Neural progenitor cell (in vitro differentiated cells): ENCODE data around the gene TGFB1. TPM values are rescaled to one million over a fixed set of nuclear protein-coding genes. Genes with fewer than 3 reads are reported as not detected.

Experiments
- DNase-seq: peaks from one replicate; pipeline ENCODE4 v3.0.0-alpha.2; 2016; ENCODE audit warnings: low spot score
- H2AFZ ChIP-seq: fragments of 200-600 bp; sonication (generic); replicated peaks from 2 replicates; pipeline ENCODE4 v1.6.1; 2016; ENCODE audit warnings: antibody characterized with exemption
- H3F3A ChIP-seq: fragments of 200-600 bp; sonication (generic); 2 replicates; pipeline ENCODE4 v1.6.1; 2016; ENCODE audit warnings: antibody characterized with exemption, low read depth
- H3K27ac ChIP-seq: fragments of 200-600 bp; sonication (generic); 2 replicates; pipeline ENCODE4 v1.5.1; 2016; ENCODE audit warnings: mild to moderate bottlenecking
- H3K27me3 ChIP-seq: fragments of 200-600 bp; sonication (generic); 2 replicates; pipeline ENCODE4 v1.6.1; 2016; ENCODE audit warnings: mild to moderate bottlenecking, moderate library complexity
- H3K36me3 ChIP-seq: fragments of 200-600 bp; sonication (generic); 2 replicates; pipeline ENCODE4 v1.5.1; 2016
- H3K4me1 ChIP-seq: fragments of 200-600 bp; sonication (generic); 2 replicates; pipeline ENCODE4 v1.6.1; 2016; ENCODE audit warnings: mixed run types
- H3K4me2 ChIP-seq: fragments of 200-600 bp; sonication (generic); 2 replicates; pipeline ENCODE4 v1.6.1; 2016
- H3K4me3 ChIP-seq: fragments of 200-600 bp; sonication (generic); 2 replicates; pipeline ENCODE4 v1.5.1; 2016
- H3K79me2 ChIP-seq: fragments of 200-600 bp; sonication (generic); 2 replicates; pipeline ENCODE4 v1.6.1; 2016; ENCODE audit warnings: low read depth
- H3K9ac ChIP-seq: fragments of 200-600 bp; sonication (generic); 2 replicates; pipeline ENCODE4 v1.6.1; 2016
- H3K9me3 ChIP-seq: fragments of 200-600 bp; sonication (generic); 2 replicates; pipeline ENCODE4 v1.5.1; 2016; ENCODE audit warnings: low read depth
- H4K20me1 ChIP-seq: fragments of 200-600 bp; sonication (generic); 2 replicates; pipeline ENCODE4 v1.6.1; 2016; ENCODE audit warnings: low read depth
- H3K27ac Mint-ChIP-seq: 3 replicates; pipeline ENCODE4 v1.8.0; 2021; ENCODE audit warnings: mixed read lengths
- H3K27me3 Mint-ChIP-seq: 2 replicates; pipeline ENCODE4 v1.8.0; 2022; ENCODE audit warnings: low read depth, mild to moderate bottlenecking, inconsistent platforms, moderate library complexity, mixed read lengths; ENCODE audit not compliant: insufficient read depth
- H3K36me3 Mint-ChIP-seq: 3 replicates; pipeline ENCODE4 v1.8.0; 2021; ENCODE audit warnings: mixed read lengths
- H3K4me1 Mint-ChIP-seq: 3 replicates; pipeline ENCODE4 v1.8.0; 2021; ENCODE audit warnings: mixed read lengths
- H3K4me3 Mint-ChIP-seq: 3 replicates; pipeline ENCODE4 v1.8.0; 2021; ENCODE audit warnings: mild to moderate bottlenecking, moderate library complexity, mixed read lengths
- H3K9me3 Mint-ChIP-seq: 3 replicates; pipeline ENCODE4 v1.8.0; 2020; ENCODE audit warnings: mixed read lengths
- EZH2 ChIP-seq: fragments of 200-600 bp; sonication (generic); IDR thresholded peaks from 2 replicates; pipeline ENCODE4 v1.6.1; 2017; ENCODE audit warnings: antibody characterized with exemption, mild to moderate bottlenecking, moderate library complexity
- EZH2phosphoT487 ChIP-seq: fragments of 200-600 bp; sonication (generic); IDR thresholded peaks from 2 replicates; pipeline ENCODE4 v1.6.1; 2017; ENCODE audit warnings: antibody characterized with exemption
- total RNA-seq: library from RNA; depleted of rRNA; stranded (reverse); fragments of >200 nt; gene quantifications from 2 replicates; pipeline ENCODE4 v1.2.3, GENCODE V29; 2015; ENCODE audit warnings: low replicate concordance
- TF ChIP-seq, protein P1 (sequence below): fragments of 200-600 bp; sonication (generic); IDR thresholded peaks from 2 replicates; pipeline ENCODE4 v1.5.1; 2017; ENCODE audit warnings: antibody characterized with exemption, mild to moderate bottlenecking

TGFB1 gene
- total RNA-seq, 1 donor from 2014 or later = 0.65 TPM

DNA sequence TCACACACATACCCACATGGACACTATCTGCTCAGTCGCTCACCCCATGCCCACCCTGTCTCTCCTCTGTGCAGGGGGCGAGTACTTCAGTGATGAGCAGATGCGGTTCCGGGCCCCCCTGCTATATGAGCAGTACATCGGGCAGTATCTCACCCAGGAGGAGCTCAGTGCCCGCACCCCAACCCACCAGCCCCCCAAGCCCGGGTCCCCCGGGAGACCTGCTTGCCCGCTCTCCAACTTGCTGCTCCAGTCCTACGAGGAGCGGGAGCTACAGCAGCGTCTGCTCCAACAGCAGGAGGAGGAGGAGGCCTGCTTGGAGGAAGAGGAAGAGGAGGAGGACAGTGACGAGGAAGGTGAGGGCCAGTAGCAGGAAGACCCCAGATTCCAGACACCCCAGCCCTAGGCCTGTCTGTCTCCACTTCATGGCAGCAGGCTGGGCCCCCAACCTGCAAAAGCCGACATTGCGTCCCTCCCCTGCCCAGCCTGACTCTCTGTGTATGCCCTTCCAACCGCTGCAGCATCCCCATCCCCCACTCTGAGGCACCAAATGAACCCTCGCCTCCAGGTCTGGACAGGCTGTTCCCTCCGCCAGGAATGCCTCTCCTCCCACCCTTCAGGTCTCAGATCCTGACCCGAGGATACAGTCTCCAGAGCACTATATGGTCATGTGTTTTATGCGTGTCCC lies 34.1 kb downstream of the TGFB1 start:
- Histone ChIP-seq H2AFZ (no peak overlapping the region), H3K9me3 (no peaks in the 10 kb centered on the region), H3K27me3 (no peaks in the 10 kb centered on the region), H3K4me3 (no peak overlapping the region), H3K4me1 (peaks cover 6% of the 10 kb centered on the region), H3K79me2 (no peaks in the 10 kb centered on the region), H3F3A (peaks cover 14% of the 10 kb centered on the region), H3K27ac (no peak overlapping the region), H3K9ac (no peak overlapping the region), H3K4me2 (no peak overlapping the region), H3K36me3 (peaks cover 4% of the 10 kb centered on the region), H4K20me1 (peaks cover 16% of the 10 kb centered on the region)
- H3K27ac Mint-ChIP-seq = no peak overlapping the region
- peaks cover 20% of the 10 kb centered on the region for H3K4me1 Mint-ChIP-seq
- DNase-seq = no peak
- no peaks in the 10 kb centered on the region for H3K9me3 Mint-ChIP-seq
- no peak overlapping the region for H3K4me3 Mint-ChIP-seq
- peaks cover 5% of the 10 kb centered on the region for H3K27me3 Mint-ChIP-seq
- TF ChIP-seq, protein P1, sequence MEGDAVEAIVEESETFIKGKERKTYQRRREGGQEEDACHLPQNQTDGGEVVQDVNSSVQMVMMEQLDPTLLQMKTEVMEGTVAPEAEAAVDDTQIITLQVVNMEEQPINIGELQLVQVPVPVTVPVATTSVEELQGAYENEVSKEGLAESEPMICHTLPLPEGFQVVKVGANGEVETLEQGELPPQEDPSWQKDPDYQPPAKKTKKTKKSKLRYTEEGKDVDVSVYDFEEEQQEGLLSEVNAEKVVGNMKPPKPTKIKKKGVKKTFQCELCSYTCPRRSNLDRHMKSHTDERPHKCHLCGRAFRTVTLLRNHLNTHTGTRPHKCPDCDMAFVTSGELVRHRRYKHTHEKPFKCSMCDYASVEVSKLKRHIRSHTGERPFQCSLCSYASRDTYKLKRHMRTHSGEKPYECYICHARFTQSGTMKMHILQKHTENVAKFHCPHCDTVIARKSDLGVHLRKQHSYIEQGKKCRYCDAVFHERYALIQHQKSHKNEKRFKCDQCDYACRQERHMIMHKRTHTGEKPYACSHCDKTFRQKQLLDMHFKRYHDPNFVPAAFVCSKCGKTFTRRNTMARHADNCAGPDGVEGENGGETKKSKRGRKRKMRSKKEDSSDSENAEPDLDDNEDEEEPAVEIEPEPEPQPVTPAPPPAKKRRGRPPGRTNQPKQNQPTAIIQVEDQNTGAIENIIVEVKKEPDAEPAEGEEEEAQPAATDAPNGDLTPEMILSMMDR = no peak
- TF ChIP-seq EZH2phosphoT487 (no peak), EZH2 (no peak)
- peaks cover 21% of the 10 kb centered on the region for H3K36me3 Mint-ChIP-seq

DNA sequence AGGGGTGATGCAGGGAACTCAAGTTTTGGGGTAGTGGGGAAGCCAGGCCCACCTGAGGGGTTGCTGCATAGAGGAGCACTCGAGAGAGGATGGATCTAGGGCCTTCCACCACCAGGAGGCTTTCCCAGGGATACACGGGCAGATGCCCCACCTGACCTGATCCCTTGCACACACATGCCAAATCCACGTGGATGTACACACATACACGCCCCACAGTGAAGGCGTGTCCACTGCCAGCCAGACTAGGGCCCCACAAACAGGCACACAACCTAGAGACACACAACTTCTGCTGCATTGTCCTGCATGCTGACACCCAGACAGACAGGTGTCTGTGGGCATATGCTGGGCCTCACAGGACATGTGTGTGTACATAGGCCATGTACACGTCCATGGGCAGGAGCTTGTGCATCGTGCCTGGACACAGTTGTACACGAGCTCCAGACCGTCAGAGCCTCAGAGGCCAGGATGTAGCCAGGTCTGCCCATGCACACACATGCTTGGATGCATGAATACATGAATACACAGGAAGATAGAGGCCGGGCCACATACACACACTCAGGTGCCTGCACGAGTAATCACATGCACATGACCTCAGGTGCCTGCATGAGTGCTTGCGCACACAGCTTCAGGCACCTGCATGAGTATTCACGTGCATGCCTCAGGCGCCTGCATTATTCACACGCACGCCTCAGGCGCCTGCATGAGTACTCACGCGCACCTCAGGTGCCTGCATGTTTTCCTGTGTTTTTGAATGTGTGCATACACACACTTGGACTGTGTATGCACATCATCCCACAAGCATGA lies 34.8 kb downstream of the TGFB1 start:
- Mint-ChIP-seq H3K9me3 (no peaks in the 10 kb centered on the region), H3K27ac (no peak overlapping the region), H3K27me3 (peaks cover 4% of the 10 kb centered on the region), H3K4me1 (peaks cover 12% of the 10 kb centered on the region), H3K4me3 (no peak overlapping the region), H3K36me3 (peaks cover 21% of the 10 kb centered on the region)
- Histone ChIP-seq H3K4me2 (no peak overlapping the region), H2AFZ (no peak overlapping the region), H3K79me2 (no peaks in the 10 kb centered on the region), H4K20me1 (peaks cover 8% of the 10 kb centered on the region), H3F3A (peaks cover 7% of the 10 kb centered on the region), H3K27me3 (no peaks in the 10 kb centered on the region), H3K9ac (no peak overlapping the region), H3K36me3 (peaks cover 4% of the 10 kb centered on the region), H3K9me3 (no peaks in the 10 kb centered on the region), H3K27ac (no peak overlapping the region), H3K4me1 (no peaks in the 10 kb centered on the region), H3K4me3 (no peak overlapping the region)
- no peak for DNase-seq
- TF ChIP-seq, protein P1 = no peak
- TF ChIP-seq EZH2 = no peak
- TF ChIP-seq EZH2phosphoT487 = no peak

DNA sequence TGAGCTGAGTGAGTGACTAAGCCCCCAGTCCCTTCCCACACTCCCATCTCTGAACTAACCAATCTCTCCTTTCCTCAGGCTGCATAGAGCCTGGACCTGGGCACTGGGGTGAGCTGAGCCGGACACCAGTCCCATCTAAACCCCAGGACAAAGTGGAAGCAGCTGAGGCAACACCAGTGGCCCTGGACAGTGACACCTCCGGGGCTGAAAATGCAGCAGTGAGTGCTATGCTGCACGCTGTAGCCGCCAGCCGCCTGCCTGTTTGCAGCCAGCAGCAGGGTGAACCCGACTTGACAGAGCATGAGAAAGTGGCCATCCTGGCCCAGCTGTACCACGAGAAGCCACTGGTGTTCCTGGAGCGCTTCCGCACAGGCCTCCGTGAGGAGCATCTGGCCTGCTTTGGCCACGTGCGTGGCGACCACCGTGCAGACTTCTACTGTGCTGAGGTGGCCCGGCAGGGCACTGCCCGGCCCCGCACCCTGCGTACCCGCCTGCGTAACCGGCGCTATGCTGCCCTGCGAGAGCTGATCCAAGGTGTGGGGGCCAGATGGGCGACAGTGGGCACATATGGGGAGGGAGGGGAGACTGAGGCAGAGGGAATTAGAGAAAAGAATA lies 37.3 kb downstream of the TGFB1 start:
- Histone ChIP-seq H3K79me2 (peaks cover 17% of the 10 kb centered on the region), H3F3A (peaks cover 5% of the 10 kb centered on the region), H3K9me3 (no peaks in the 10 kb centered on the region), H3K36me3 (peaks cover 4% of the 10 kb centered on the region), H3K4me3 (no peak overlapping the region), H3K9ac (no peak overlapping the region), H4K20me1 (no peaks in the 10 kb centered on the region), H3K27me3 (no peaks in the 10 kb centered on the region), H3K4me2 (no peak overlapping the region), H3K27ac (no peak overlapping the region), H3K4me1 (peaks cover 2% of the 10 kb centered on the region), H2AFZ (no peak overlapping the region)
- Mint-ChIP-seq H3K27ac (no peak overlapping the region), H3K36me3 (peaks cover 27% of the 10 kb centered on the region), H3K27me3 (peaks cover 4% of the 10 kb centered on the region), H3K4me3 (no peak overlapping the region), H3K4me1 (peaks cover 5% of the 10 kb centered on the region), H3K9me3 (no peaks in the 10 kb centered on the region)
- no peak for DNase-seq
- TF ChIP-seq EZH2phosphoT487 (no peak), EZH2 (no peak)
- TF ChIP-seq, protein P1 = no peak
